Parathyroid adenoma (tissue), 2 donors: ENCODE results near the gene TP53INP2.

Source experiments
- H2AFZ ChIP-seq: fragments of 300-600 bp; sonication (generic); one replicate; pipeline ENCODE4 v1.7.0; 2017; ENCODE audit warnings: antibody characterized with exemption, mild to moderate bottlenecking
- H3K27ac ChIP-seq: fragments of 300-600 bp; sonication (generic); one replicate; pipeline ENCODE4 v1.7.0; 2017
- H3K27me3 ChIP-seq: fragments of 300-600 bp; sonication (generic); one replicate; pipeline ENCODE4 v1.7.0; 2017; ENCODE audit warnings: low read length; ENCODE audit not compliant: control insufficient read depth, insufficient read depth
- H3K36me3 ChIP-seq: fragments of 300-600 bp; sonication (generic); one replicate; pipeline ENCODE4 v1.7.0; 2017; ENCODE audit warnings: low read length; ENCODE audit not compliant: control insufficient read depth, insufficient read depth
- H3K4me1 ChIP-seq: fragments of 300-600 bp; sonication (generic); one replicate; pipeline ENCODE4 v1.7.0; 2017; ENCODE audit warnings: control low read depth
- H3K4me2 ChIP-seq: fragments of 300-600 bp; sonication (generic); one replicate; pipeline ENCODE4 v1.7.0; 2017; ENCODE audit warnings: low read length
- H3K4me3 ChIP-seq: fragments of 300-600 bp; sonication (generic); one replicate; pipeline ENCODE4 v1.7.0; 2017; ENCODE audit warnings: low read depth, low read length
- H3K79me2 ChIP-seq: fragments of 300-600 bp; sonication (generic); one replicate; pipeline ENCODE4 v1.7.0; 2017; ENCODE audit warnings: control low read depth
- H3K9ac ChIP-seq: fragments of 300-600 bp; sonication (generic); one replicate; pipeline ENCODE4 v1.7.0; 2017; ENCODE audit warnings: mild to moderate bottlenecking
- H3K9me3 ChIP-seq: fragments of 300-600 bp; sonication (generic); one replicate; pipeline ENCODE4 v1.7.0; 2017; ENCODE audit warnings: low read length; ENCODE audit not compliant: control insufficient read depth
- TF ChIP-seq, protein P1 (sequence below): fragments of 300-600 bp; sonication (generic); IDR thresholded peaks from one replicate; pipeline ENCODE4 v1.7.0; 2017; ENCODE audit warnings: antibody characterized with exemption, mild to moderate bottlenecking
- donor health status: primary hyperparathyroidism.

TP53INP2 gene

DNA sequence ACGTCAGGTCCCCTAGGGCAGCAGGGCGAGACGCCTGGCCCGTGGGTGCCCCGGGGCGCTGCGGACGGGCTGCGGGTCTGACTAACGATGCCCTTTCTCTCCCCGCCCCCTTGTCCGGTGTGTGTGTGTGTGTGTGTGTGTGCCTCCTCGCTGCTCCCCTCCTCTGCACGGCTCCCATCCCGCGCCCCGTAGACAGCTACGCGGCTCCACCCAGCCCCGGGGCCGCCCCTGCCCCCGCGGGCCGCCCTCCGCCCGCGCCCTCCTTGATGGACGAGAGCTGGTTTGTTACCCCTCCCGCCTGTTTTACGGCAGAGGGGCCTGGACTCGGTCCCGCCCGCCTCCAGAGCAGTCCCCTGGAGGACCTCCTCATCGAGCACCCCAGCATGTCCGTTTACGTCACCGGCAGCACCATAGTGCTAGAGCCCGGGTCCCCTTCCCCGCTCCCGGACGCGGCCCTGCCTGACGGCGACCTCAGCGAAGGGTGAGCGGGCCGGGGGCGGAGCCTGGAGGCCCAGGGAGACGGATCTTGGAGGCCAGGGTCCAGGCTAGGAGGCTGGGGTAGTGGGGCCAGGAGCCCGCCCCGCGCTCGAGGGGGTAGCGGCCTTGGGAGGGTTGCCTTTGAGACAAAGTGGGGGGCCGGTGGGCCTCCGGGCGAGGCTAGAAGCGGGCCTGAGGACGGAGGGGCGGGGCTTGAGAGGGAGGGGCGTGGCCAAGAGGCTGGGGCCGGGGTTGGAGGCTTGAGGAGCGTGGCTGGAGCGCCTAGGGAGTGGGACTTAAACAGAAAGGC lies 5.1 kb downstream of the TP53INP2 start:
- Histone ChIP-seq H3K79me2 (peaks cover 2% of the 10 kb centered on the region), H3K36me3 (no peaks in the 10 kb centered on the region), H2AFZ (peak overlapping the region; percentile 98), H3K4me1 (peaks cover 18% of the 10 kb centered on the region), H3K4me2 (peak overlapping the region; percentile 71), H3K9me3 (no peaks in the 10 kb centered on the region), H3K27ac (peak overlapping the region; percentile 92), H3K4me3 (peak overlapping the region; percentile 66), H3K9ac (peak overlapping the region; percentile 57), H3K27me3 (no peaks in the 10 kb centered on the region)
- TF ChIP-seq, protein P1, sequence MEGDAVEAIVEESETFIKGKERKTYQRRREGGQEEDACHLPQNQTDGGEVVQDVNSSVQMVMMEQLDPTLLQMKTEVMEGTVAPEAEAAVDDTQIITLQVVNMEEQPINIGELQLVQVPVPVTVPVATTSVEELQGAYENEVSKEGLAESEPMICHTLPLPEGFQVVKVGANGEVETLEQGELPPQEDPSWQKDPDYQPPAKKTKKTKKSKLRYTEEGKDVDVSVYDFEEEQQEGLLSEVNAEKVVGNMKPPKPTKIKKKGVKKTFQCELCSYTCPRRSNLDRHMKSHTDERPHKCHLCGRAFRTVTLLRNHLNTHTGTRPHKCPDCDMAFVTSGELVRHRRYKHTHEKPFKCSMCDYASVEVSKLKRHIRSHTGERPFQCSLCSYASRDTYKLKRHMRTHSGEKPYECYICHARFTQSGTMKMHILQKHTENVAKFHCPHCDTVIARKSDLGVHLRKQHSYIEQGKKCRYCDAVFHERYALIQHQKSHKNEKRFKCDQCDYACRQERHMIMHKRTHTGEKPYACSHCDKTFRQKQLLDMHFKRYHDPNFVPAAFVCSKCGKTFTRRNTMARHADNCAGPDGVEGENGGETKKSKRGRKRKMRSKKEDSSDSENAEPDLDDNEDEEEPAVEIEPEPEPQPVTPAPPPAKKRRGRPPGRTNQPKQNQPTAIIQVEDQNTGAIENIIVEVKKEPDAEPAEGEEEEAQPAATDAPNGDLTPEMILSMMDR = no peak

DNA sequence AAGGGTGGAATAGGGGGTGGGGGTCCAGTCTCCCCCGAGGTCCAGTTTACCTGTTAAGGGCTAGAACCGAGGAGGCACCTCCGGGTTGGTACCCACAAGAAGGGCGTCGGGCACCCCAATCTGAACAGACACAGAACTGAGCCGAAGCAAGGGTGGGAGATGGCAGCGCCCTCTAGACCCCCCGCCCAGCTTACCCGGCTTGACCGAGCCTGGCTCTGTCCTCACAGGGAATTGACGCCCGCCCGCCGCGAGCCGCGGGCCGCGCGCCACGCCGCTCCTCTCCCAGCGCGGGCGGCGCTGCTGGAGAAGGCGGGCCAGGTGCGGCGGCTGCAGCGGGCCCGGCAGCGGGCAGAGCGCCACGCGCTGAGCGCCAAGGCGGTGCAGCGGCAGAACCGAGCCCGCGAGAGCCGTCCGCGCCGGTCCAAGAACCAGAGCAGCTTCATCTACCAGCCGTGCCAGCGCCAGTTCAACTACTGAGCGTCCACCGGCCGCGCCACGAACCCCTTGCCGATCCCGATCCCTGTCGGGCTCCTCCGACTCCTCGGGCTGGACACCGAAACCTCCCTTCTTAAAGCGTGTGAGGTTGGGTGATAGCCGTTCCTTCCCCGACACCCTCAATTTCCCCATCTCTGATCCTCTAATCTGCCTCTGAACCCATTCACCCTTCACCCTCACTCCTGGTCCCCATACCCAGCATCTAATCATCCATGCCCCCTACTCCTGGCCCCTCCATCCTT lies 5.9 kb downstream of the TP53INP2 start:
- peak overlapping the region; percentile 71 for H3K4me2 ChIP-seq
- H3K4me1 ChIP-seq = peaks cover 16% of the 10 kb centered on the region
- no peaks in the 10 kb centered on the region for H3K9me3 ChIP-seq
- H3K27me3 ChIP-seq = no peaks in the 10 kb centered on the region
- peak overlapping the region; percentile 92 for H3K27ac ChIP-seq
- H3K9ac ChIP-seq = no peak overlapping the region
- H3K4me3 ChIP-seq = peak overlapping the region; percentile 66
- H3K36me3 ChIP-seq = no peaks in the 10 kb centered on the region
- TF ChIP-seq, protein P1 = peak; percentile 38
- H2AFZ ChIP-seq = peak overlapping the region; percentile 98
- H3K79me2 ChIP-seq = peaks cover 2% of the 10 kb centered on the region

DNA sequence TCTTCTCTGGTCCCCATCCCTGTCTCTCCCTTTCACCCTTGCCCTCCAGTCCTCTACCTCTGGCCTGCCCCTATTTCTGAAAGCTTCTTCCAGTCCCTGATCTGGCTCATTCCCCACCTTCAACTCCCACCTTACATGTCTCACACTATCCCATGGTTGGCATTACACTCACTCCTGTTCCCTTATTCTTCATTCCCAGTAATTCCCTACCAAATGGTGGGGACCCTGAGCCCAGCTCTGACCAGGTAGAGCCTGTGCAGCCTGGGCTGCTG lies 6.4 kb downstream of the TP53INP2 start:
- TF ChIP-seq, protein P1 = no peak
- peak overlapping the region; percentile 39 for H3K4me3 ChIP-seq
- H3K9me3 ChIP-seq = no peaks in the 10 kb centered on the region
- H3K4me2 ChIP-seq = no peak overlapping the region
- no peaks in the 10 kb centered on the region for H3K27me3 ChIP-seq
- no peak overlapping the region for H3K27ac ChIP-seq
- H3K79me2 ChIP-seq = no peaks in the 10 kb centered on the region
- no peaks in the 10 kb centered on the region for H3K36me3 ChIP-seq
- H3K4me1 ChIP-seq = peaks cover 11% of the 10 kb centered on the region
- no peak overlapping the region for H3K9ac ChIP-seq
- no peak overlapping the region for H2AFZ ChIP-seq

DNA sequence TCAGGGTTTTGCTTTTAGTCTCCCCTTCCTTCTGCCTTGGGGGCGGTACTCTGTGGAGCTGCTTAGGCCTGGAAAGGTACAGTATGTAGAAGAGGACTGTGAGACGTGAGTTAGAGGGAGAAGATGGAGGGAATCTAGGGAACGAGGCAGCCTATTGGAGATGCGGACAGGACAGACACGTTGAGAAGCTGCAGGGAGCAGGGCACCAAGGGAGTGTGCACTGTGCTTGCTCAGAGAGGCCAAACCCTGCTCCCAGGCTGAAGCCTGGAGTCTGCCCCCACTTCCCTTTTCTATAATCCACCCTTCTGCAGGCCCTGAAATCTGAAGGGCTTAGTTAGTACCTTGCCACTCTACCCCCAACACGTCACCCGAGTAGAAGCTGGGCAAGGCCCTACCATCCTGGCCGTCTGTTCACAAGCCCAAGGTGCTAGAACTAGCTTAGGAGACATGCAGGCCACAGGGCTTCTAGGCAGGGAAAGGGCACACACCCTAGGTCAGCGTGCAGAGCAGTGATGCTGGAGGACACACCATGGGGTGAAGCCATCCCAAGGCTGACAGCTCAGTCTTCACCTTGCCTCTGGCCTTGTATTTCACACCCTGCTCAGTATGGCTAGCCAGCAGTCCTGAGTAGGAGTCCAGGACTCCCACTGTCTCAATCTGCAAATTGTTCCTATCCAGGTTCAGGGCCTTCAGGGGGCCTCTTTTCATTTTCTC lies 6.9 kb downstream of the TP53INP2 start:
- no peak overlapping the region for H3K4me3 ChIP-seq

More for the DNA sequence above, 6.9 kb downstream of the TP53INP2 start:
- TF ChIP-seq, protein P1 = no peak
- H3K9ac ChIP-seq = no peak overlapping the region
- H3K36me3 ChIP-seq = no peaks in the 10 kb centered on the region
- no peak overlapping the region for H3K27ac ChIP-seq
- no peak overlapping the region for H2AFZ ChIP-seq
- H3K4me2 ChIP-seq = no peak overlapping the region
- no peaks in the 10 kb centered on the region for H3K79me2 ChIP-seq
- H3K4me1 ChIP-seq = peaks cover 6% of the 10 kb centered on the region
- no peaks in the 10 kb centered on the region for H3K9me3 ChIP-seq
- no peaks in the 10 kb centered on the region for H3K27me3 ChIP-seq
